ENCODE data around the gene MICAL2.

Gene MICAL2

GRCh38 chr11:12185106-12185690 lies 74.8 kb downstream of the MICAL2 start:
- no peaks in the 10 kb centered on the region for H3K4me1 ChIP-seq (ENCODE audit: control insufficient read depth, insufficient read depth, low read length)
- POLR2A ChIA-PET: no interaction called here
- no peak overlapping the region for H3K4me3 ChIP-seq (ENCODE audit: low read depth, low read length)
- CTCF ChIA-PET: interaction anchor here (1.0 to 1.4 kb wide), 3 partner anchors 9 to 51 kb away, joined by 3 to 4 read pairs (median 4); no protein-coding TSS in a partner anchor
- H3K9me3 ChIP-seq (ENCODE audit: control insufficient read depth, insufficient read depth, low read depth, low read length): no peaks in the 10 kb centered on the region
- H3K36me3 ChIP-seq (ENCODE audit: control insufficient read depth in 2 of 2, insufficient read depth in 1 of 2, low read length in 2 of 2): no peaks in the 10 kb centered on the region
- TF ChIP-seq KLF1 (tag by site-specific recombination; IDR thresholded peaks at IDR 0.05): peak; percentile 62; the same call in 1 of the 2 replicates
- no peak for TF ChIP-seq ZBTB48 (tag by site-specific recombination; IDR thresholded peaks at IDR 0.05)
- TF ChIP-seq ZFHX2 (tag by site-specific recombination; conservative IDR thresholded peaks at IDR 0.05): 0 out of 2 replicates have a peak, but pooled peaks have one; percentile 12
- H3K27ac ChIP-seq (ENCODE audit: extremely low read depth, low read depth, low read length): no peak overlapping the region

GRCh38 chr11:12185914-12186313 lies 75.5 kb downstream of the MICAL2 start:
- ChIA-PET POLR2A (interaction anchor here (0.6 kb wide), 1 partner anchor 9 kb away, joined by 3 read pairs; no protein-coding TSS in a partner anchor), CTCF (interaction anchor here (0.5 to 1.4 kb wide), 6 partner anchors 8 to 59 kb away, joined by 3 to 4 read pairs (median 4); no protein-coding TSS in a partner anchor)
- Histone ChIP-seq H3K27ac (ENCODE audit: extremely low read depth, low read depth, low read length) (no peak overlapping the region), H3K36me3 (ENCODE audit: control insufficient read depth in 2 of 2, insufficient read depth in 1 of 2, low read length in 2 of 2) (no peaks in the 10 kb centered on the region), H3K9me3 (ENCODE audit: control insufficient read depth, insufficient read depth, low read depth, low read length) (no peaks in the 10 kb centered on the region), H3K4me3 (ENCODE audit: low read depth, low read length) (no peak overlapping the region), H3K4me1 (ENCODE audit: control insufficient read depth, insufficient read depth, low read length) (no peaks in the 10 kb centered on the region)
- TF ChIP-seq EGR2 (tag by site-specific recombination; IDR thresholded peaks at IDR 0.05; ENCODE audit: low read depth) (peak; percentile 85), ZNF121 (tag by site-specific recombination; IDR thresholded peaks at IDR 0.05) (no peak), ZFHX2 (tag by site-specific recombination; conservative IDR thresholded peaks at IDR 0.05) (peak; percentile 86)

- Histone ChIP-seq H3K9me3 (ENCODE audit: control insufficient read depth, insufficient read depth, low read depth, low read length) (no peaks in the 10 kb centered on the region), H3K27ac (ENCODE audit: extremely low read depth, low read depth, low read length) (no peak overlapping the region), H3K36me3 (ENCODE audit: control insufficient read depth in 2 of 2, insufficient read depth in 1 of 2, low read length in 2 of 2) (no peaks in the 10 kb centered on the region), H3K4me1 (ENCODE audit: control insufficient read depth, insufficient read depth, low read length) (no peaks in the 10 kb centered on the region), H3K4me3 (ENCODE audit: low read depth, low read length) (no peak overlapping the region)
- CTCF ChIA-PET: interaction anchor here (0.8 kb wide), 1 partner anchor 10 kb away, joined by 4 read pairs; no protein-coding TSS in a partner anchor
- no peak for TF ChIP-seq GFI1B (tag by site-specific recombination; IDR thresholded peaks at IDR 0.05)
- TF ChIP-seq BCL11B (tag by site-specific recombination; IDR thresholded peaks at IDR 0.05; ENCODE audit: low read depth): no peak
- no peak for TF ChIP-seq ZNF366 (tag by site-specific recombination; conservative IDR thresholded peaks at IDR 0.05)
- TF ChIP-seq ZNF621 (tag by site-specific recombination; IDR thresholded peaks at IDR 0.05): no peak
- no peak for TF ChIP-seq ZFP37 (tag by site-specific recombination; IDR thresholded peaks at IDR 0.05)
- TF ChIP-seq ZNF600 (tag by site-specific recombination; IDR thresholded peaks at IDR 0.05): no peak
- no peak for TF ChIP-seq ZNF26 (tag by site-specific recombination; IDR thresholded peaks at IDR 0.05)
- TF ChIP-seq GLIS1 (tag by site-specific recombination; IDR thresholded peaks at IDR 0.05): no peak
- TF ChIP-seq ZNF16 (tag by site-specific recombination; IDR thresholded peaks at IDR 0.05; ENCODE audit: low read depth): no peak
- no peak for TF ChIP-seq ZFHX2 (tag by site-specific recombination; conservative IDR thresholded peaks at IDR 0.05)
- TF ChIP-seq ZNF510 (tag by site-specific recombination; IDR thresholded peaks at IDR 0.05; ENCODE audit: insufficient replicate concordance): no peak
- TF ChIP-seq ZNF626 (tag by site-specific recombination; IDR thresholded peaks at IDR 0.05): no peak
- TF ChIP-seq ZNF561 (tag by site-specific recombination; IDR thresholded peaks at IDR 0.05; ENCODE audit: borderline replicate concordance): no peak
- TF ChIP-seq ZNF548 (tag by site-specific recombination; IDR thresholded peaks at IDR 0.05): no peak
- no peak for TF ChIP-seq ZNF426 (tag by site-specific recombination; IDR thresholded peaks at IDR 0.05)
- TF ChIP-seq KLF16 (tag by site-specific recombination; IDR thresholded peaks at IDR 0.05): no peak
- no peak for TF ChIP-seq SP7 (tag by site-specific recombination; IDR thresholded peaks at IDR 0.05)
- no peak for TF ChIP-seq ZNF239 (tag by site-specific recombination; IDR thresholded peaks at IDR 0.05)
- TF ChIP-seq ZNF654 (tag by site-specific recombination; IDR thresholded peaks at IDR 0.05; ENCODE audit: low read depth): no peak
- no peak for TF ChIP-seq GLI2 (tag by site-specific recombination; IDR thresholded peaks at IDR 0.05; ENCODE audit: borderline replicate concordance, low read depth)
- POLR2A ChIA-PET: no interaction called here
These were observed 76.3 kb downstream of the MICAL2 start for GRCh38 chr11:12186701-12187100.

Data from HEK293 (cell line).